Muscle of back (tissue), 11 donors: ENCODE measurements around the gene ANK3. TPM values are rescaled to one million over a fixed set of nuclear protein-coding genes. Genes with fewer than 3 reads are reported as not detected.

Experiments
- DNase-seq, 3 donors: peaks; one replicate each; pipeline versions ENCODE4 v3.0.0 to v3.0.0-alpha.2; 2013
- polyA plus RNA-seq, 10 donors: library from polyadenylated mRNA; unstranded; fragments of 120-200 nt; gene quantifications; one replicate each; pipeline ENCODE4 v1.2.1, GENCODE V29; 2013; ENCODE audit not compliant: insufficient read length in 10 of 10

Gene ANK3
- polyA plus RNA-seq, 10 donors = 64.6 to 165 (median 101) TPM

DNA sequence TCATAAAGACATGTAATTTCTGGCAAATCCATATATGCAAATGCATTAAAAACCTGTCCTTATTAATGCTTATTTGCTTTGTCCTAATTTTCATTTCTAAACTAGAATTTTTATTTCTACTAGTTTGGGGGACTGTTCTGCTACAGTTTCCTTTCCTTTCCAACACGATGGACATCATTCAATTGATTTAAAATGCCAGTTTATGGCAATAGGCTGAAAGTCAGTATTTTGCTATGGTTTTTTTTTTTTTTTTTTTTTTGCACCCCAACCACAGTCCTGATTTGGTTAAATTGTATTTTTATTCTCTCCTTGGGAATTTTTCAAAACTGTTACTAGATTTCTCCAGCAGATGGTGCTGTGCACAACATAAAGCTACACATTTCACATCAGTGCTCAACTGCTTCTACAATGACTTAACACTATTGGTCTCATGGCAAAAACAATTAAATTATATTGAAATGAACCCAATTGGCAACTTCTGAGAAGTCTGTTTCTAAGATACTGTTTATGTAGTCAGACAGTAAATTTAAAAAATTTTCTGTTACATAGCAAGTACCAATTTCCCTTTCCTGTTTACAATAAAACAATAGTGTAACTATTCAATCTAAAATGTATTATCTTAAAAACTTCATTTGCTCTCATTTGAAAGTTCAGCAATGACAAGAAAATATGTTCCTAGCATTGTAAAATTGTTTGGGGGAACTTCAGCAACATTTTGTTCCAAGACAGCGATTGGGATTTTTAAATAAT, 289.5 kb downstream of the ANK3 start:
- DNase-seq = peak; percentile 64 to 77 (median 65)

DNA sequence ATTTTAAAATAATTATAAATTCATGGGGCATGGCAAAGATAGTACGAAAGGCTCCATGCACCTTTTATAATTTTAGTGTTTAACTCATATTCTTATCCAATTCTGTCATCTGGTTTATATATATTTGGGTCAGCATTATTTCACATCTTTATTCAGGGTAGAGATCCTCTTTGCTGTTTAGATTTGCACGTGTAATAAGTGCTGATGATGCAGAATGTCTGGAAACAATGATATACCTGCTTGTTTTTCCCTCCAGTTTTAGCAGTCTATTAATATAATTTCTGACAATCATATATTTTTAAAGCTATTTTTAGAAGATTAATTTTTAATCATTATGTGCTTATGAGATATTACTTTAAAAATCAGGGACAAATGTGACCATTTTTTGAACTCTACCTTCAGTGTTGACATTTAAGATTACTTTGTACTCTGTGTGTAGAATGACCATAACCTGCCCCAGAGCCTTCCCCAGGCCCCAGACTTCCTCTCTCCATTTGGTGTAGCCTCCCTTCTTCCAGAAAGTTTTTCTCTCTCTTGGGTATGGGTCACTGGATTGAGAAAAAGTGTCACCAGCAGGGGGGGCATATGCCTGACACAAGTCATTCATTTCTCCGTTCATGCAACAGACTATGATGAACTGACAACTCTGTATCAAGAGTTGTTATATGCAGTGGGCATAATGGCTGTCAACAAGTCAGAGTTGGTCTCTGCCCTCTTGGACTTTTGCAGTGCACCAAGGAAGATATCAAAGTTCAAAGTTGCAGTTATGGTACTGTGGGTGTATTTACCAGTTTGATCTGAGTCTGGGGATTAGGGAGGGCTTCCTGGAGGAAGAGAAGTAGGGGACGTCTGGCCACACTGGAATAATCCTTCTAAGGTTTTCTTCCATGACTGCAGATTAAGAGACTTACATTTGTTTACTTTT, 290.7 kb downstream of the ANK3 start:
- DNase-seq = no peak

DNA sequence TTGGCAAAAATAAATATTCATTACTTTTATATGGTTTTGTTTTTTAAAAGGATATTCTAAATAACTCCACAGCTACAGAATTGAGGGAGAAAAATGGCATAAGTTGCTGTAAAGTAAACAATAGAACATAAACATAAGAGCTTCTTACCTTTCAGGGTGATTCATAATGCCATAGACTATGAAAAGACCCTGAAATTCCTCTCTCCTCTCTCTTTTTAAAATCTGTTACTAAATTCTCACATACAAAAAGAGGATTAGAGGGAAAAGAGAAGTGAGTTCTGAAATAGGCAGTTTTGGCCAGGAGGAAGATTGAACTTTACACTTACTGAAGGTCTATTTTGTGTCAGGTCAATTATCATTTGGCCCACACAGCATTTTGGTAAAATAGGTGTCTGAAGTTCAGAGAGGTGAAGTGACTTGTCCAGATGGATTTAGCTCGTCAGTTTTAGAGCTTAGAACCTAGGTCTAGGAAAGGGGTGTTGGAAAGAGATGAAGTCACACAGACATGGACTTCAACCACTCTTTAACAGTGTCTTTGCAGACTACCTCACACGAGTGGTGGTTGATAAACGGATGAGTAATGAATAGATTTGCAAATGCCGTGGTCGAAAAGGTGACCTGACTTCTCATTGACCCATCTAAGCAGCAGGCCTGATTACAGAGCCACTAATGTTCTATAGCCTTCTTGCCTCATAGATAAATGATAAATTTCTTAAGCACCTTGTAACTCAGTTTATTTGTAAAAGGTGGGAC, 292.7 kb downstream of the ANK3 start:
- DNase-seq = no peak

DNA sequence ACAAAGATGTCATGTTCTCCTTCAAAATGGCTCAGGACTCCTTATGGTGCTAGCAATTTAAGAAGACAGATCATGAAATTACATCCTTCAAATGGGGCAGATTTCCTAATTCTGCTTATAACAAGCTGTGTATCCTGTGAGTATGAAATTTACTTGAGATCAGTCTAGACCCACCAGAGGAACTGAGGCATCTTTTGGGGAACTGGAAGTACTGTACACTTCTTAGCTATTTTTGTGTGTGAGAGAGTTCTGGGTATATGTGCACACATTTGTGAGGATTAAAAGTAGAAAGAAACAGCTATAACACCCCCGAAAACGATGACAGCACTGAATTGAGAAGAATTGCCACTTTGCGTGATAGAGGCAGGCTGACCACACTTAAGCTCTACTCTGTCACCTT, 296.4 kb downstream of the ANK3 start:
- DNase-seq = no peak

DNA sequence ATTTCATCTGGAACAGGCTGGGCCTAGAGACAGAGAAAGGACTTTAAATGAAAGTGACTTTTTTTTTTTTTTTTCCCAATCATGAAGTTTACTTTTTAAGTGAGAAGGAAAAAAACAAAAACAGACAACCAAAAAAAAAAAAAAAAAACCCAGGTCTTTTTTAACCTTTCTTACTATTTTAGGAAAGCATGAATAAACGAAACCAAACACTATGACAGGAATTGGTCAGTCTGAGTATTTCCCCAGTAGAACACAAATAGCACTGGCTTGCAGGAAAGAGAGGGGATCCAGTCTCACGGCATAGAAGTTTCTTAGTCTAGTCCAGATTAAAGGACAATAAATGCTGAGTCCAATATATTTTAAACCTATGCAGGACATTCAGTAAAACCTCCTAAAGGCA, 302.8 kb downstream of the ANK3 start:
- DNase-seq = no peak

DNA sequence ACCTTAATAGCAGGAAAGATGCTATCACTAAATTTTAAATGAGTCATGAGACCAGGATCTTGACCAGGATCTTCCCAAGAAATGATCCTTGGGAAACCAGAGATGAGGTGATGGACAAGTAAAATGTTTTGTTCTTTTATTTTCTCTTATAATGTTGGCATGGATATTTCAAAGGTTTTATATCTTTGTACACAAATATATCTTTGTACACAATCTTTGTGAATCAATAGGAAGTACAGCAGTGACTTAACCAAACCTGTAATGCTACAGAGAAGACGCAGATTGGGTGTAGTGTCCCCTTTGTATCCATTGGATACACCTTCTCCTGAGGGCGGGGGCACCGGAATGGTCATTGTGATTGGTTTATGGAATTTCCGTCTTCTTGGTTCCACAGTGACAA, 303.3 kb downstream of the ANK3 start:
- DNase-seq = no peak

DNA sequence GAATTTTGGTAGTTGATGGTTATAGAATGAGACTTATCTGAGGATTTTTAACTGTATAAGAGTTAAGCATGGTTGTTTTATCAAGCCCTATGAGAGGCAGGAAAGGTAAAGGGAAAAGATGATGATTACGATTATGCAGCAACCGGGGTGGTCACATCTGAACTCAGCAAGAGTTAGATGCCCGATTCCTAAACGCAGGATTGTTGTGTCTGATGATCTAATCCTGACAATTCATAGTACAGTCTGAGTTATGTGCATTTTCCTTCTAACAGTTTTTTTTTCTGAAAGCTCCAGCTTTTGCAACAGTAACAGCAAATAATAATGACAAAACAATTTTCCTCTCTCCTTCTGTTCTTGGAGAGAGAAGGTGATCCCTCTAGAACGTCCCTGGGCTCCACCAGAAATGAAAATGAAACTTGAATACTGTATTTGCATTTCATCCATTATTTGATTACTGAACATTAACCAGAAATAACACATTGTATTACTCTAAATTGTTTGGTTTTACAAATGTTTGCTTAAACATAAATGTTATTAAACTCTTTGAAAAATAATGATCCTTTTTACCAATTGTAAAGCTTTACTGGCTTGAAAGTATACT, 306.8 kb downstream of the ANK3 start:
- DNase-seq = no peak

DNA sequence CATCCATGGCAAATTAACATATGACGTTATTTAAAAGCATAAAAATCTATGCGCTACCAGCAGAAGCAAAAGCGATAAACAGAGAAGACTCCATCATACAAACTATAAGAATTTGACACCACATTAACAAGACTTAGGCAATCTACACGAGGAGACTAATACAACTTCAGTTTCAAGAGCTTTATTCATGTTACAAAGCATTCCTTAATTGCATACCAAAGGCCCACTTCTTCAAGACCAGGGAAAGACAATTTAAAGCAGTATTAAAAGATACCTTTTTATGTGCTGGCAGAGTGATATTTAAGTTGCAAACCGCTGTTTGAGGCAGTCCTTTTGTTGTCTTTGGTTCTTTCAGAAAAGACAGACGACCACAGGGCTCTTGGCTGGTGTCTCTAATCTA, 307.3 kb downstream of the ANK3 start:
- DNase-seq = no peak

DNA sequence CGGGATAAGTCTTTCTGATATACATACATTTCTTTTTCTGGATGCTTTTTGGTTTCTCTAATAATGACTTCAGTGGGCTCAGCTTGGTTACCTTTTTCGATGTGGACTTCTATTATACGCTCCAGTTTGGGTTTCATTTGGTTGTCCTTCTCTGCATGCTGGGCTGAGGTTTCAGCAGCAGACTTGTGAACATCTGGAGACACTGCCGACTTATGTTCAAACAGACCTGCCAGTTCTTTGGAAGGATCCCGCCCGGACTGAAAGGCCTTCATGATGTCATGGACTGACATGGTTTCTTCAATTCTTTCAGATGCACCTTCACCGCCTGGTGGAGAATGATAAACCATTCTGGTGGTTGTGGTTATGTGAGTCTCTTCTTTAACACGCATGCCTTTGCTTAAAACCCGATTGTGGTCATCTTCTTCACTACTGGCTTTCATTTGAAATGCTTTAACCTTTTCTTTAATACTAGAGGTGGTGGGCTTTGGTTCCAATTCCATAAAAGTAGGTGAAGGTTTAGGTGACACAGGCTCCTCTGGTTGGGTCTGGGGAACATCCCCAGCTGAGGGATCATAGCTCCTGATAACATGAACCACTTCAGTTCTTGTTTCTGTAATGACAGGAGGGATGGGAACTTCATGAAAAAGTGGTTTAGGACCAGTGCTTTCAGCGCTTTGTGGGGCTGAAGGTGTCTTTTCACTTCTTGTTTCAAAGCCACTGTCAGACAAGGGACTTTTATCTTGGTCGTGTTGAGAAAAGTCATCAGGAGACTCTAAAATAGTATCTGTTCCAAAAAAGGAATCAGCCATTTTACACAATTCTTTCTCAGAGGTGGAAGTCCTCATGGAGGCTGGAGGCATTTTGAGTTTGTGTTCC, 315.7 kb downstream of the ANK3 start:
- DNase-seq = no peak

DNA sequence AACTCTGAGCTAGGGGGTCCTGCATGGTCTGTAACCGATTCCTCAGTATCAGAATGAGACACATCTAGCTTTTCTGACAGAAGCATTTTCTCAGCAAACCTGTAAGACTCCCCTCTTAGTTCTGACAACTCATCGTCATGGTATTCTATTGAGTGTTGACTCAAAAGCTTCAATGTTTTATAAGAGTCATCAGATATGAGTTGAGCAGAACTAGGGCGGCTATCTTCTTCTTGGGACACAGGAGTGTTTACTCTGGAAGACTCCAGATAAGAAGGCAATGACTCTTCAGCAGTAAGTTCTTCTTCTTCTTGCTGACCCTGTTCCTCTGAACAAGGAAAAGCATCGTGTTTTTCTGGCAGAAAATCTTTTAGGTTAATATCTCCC, 316.3 kb downstream of the ANK3 start:
- no peak for DNase-seq

DNA sequence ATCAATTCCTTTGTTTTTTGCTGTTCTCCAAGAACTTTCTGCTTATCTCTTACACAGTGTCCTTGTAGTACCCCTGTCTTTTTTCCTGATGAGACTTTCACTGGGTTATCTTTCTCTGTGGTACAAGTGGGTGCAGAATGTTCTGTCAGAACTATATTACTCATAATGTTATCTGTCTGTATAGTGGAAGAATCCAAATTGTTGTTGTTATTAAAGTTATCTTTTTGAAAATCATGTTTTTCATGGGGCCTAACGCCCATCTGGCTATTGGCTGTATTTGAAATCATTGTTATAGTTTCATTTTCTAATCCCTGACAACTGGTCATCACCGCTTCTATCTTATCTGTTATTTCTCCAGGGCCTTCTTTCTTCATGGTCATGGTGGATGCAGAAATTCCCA, 320.4 kb downstream of the ANK3 start:
- DNase-seq = no peak

DNA sequence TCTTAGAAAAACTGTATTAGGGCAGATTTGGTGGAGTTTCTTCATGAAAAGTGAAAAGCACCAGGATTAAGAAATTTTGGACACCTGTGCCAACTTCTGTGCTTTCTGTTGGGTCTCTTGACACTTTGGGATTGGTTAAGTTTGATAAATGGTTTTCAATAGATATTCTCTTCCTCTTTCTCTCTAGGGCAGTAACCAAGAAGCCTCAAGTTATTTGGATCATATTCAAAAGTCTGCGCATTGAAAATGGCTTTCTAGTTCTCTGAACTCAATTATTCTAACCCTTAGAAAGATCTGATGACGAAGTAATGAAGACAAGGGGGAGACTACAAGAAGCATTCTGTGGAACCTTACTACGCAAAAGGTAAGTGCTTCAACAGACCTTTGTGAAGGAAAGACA, 339.3 kb downstream of the ANK3 start:
- DNase-seq = no peak

DNA sequence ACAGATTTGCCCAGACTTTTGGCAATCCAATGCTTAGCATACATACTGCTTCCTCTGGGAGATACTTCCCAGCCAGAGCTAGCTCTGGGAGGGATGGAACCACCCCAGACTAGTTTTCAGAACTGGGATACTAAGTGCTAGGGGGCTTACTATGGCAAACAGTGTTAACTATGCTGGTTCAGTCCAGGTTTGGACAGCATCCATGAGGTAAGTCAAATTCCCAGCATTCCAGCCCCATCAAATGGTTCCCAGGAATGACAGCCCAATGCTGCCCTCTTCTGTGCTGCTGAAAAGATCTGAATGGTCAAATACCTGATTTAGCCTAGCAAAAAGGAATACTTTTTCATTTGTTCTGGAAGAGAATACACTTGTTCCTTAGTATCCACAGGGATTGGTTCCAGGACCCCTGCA, 341.6 kb downstream of the ANK3 start:
- peak in 2 of 3 donors; percentile 15 to 65 for DNase-seq

DNA sequence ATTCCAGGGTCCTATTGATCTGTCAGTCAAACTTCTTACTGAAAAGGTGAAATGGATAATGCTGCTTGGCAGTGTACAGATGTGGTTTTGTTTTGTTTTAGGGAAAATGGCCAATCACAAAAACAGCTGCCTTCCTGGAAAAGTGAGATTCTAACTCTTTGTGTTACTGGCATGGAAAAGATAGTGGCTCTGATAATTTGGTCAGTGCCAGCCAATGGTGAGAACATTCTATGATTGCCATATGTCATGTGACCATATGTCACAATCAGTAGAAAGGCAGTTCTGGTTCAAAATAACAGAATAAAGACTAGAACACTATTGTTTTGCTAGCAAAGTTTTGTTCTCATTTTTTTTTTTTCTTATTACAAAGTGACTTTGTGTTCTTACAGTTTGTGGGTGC, 344.1 kb downstream of the ANK3 start:
- no peak for DNase-seq

DNA sequence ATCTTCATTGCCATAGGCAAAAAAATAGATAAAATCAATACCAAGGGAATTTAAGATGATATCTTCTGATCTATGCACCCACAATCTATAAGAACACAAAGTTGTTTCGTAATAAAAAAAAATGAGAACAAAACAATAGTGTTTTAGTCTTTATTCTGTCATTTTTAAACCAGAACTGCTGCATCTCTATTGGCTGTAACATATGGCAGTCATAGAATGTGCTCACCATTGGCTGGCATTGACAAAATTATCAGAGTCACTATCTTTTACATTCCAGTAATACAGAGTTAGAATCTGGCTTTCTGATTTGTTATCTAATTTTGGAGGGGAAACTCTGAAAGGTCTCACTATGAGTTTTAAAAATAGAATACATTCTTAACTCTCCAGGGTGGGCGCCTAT, 344.7 kb downstream of the ANK3 start:
- DNase-seq = no peak

DNA sequence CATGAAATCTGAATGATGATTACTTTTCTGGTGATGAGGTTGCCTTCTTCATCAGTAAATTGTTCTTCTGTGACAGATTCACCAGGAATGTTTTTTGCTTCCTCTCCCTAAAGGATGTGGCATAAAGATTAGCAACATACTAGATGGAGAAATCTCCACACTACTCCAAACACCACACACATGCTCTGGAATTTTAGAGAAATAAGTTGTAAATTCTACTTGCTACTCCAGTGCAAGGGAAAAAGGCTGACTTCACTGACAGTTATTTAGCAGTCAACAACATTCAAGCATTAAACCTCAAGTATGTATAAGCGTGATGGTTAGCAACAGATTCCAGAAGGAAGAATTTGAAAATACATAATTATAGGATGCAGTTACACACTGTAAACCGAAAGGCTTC, 345.4 kb downstream of the ANK3 start:
- peak in 1 of 3 donors; percentile 87 for DNase-seq

DNA sequence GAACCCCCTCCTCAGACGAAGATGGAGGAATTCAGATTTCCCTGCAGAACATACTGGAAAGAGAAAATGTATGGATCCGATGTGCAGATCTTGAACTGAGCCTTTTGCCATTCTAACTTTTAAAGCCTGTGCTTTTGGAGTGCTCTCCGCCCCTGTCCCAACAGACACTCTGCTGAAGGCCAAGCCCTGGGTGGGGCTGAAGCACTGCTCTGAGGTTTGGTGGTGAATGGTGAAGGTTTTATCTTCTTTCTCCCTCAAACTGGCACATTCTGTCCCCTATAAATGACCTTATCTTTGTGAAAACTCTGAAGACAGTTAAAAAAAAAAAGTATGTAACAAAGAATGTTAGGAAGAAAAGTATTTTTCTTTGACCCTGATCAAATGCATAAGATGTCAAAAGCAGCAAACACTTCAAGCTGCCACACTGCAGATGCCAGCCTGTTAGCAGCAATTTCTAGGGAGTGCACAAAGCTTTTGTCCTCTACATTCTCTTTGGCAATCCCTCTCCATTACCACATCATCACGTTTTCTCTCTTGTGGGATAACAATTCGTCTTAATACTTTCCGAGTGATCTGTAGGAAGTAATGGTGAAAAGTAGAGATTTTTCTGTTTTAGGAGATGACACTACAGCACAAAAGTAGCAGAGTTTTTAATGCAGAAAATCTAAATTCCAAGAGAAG, 346.0 kb downstream of the ANK3 start:
- DNase-seq = no peak

DNA sequence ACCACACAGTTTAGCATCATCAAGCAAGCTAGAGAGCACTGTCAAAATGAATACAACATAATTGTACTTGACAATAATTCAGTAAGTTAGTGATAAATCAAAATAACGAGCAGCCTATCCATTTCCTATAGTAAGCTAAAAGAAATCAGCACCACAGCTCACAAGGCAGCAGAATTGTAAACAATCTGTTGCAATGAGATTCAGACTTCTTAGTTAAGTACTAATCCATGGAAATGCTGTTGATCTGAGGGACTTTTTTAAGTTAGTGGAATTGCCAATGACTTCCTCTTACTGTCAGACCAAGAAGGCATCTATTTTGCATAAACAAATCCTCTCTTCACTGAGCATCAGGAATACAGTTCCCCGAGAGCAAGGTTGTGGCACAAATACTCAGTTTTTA, 346.8 kb downstream of the ANK3 start:
- DNase-seq = no peak

DNA sequence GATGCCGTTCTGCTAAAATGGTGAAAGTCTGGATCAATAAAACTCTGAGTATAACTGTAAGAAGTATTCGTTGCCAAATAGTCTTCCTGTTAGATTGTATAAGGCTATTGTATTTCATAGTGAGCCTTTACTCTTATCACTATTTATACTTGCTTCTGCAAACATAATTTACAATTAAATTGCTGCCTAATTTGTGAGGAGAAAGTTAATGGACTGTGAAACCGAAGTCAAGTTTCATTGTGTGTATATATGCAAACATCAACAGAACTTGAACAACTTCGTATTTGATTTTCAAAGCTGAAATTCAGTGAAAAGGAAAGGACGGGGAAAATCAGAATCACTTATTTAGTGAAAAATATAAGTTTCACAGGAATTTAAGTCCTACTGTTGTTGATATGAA, 347.4 kb downstream of the ANK3 start:
- no peak for DNase-seq

DNA sequence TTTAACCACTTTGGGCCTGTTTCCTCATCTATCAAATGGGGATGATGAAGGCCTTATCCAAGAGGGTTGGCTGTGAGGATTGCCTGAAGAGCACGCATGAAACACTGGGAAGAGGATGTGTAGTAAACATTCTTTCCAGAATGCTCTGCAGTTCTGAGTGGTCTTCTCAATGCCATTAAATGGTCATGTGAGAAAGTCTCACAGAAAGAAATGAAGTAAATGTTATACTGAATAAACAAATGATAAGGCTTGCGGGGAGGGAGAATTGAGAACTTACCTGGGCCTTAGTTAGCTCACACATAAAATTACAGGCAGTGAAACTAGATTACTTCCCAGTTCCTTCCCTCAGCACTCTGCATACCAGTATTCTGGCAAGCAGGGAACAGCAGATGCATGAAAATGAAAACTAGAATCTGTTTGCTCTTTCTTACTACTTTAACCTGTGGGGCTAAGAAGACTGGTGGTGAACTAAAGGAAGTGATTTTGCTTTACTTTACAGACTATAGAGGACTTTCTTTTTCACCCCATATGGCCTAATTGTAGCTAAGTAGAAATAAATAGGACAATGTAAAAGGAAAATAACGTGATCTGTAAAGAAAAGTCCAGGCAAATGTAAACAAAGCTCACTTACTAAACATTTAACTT, 348.1 kb downstream of the ANK3 start:
- DNase-seq = no peak
